ENCODE results near the gene CLEC2A. TPM values are rescaled to one million over a fixed set of nuclear protein-coding genes. Genes with fewer than 3 reads are reported as not detected.

Gene CLEC2A
- total RNA-seq, 1 donor from 2014 or later = not detected

- intact Hi-C loops (cut with micrococcal nuclease) = no loop called here
Observed at GRCh38 chr12:9936591-9936990, 4.4 kb upstream of the CLEC2A start.

- intact Hi-C loops (cut with micrococcal nuclease) = no loop called here
Observed at GRCh38 chr12:9935026-9935425, 2.9 kb upstream of the CLEC2A start.

GRCh38 chr12:9933958-9934357, 1.8 kb upstream of the CLEC2A start:
- intact Hi-C loops (cut with micrococcal nuclease) = no loop called here

GRCh38 chr12:9931245-9931644, 925 bp downstream of the CLEC2A start:
- intact Hi-C loops (cut with micrococcal nuclease) = no loop called here

GRCh38 chr12:9928607-9929006, 3.6 kb downstream of the CLEC2A start:
- intact Hi-C loops (cut with micrococcal nuclease) = no loop called here

GRCh38 chr12:9926876-9927275, 5.3 kb downstream of the CLEC2A start:
- intact Hi-C loops (cut with micrococcal nuclease) = no loop called here

- intact Hi-C loops (cut with micrococcal nuclease) = loop anchor here (1.0 to 2.0 kb wide), 3 partner anchors 57 to 176 kb away; partner anchors contain the start of gene CLEC2B
Observed at GRCh38 chr12:9925705-9926393, 6.3 kb downstream of the CLEC2A start.

GRCh38 chr12:9922429-9922828, 9.7 kb downstream of the CLEC2A start:
- intact Hi-C loops (cut with micrococcal nuclease) = no loop called here

- intact Hi-C loops (cut with micrococcal nuclease) = no loop called here
Observed at GRCh38 chr12:9920451-9920850, 11.7 kb downstream of the CLEC2A start.

GRCh38 chr12:9919443-9919842, 12.7 kb downstream of the CLEC2A start:
- intact Hi-C loops (cut with micrococcal nuclease) = no loop called here

GRCh38 chr12:9911708-9912107, 20.5 kb downstream of the CLEC2A start:
- intact Hi-C loops (cut with micrococcal nuclease) = no loop called here

GRCh38 chr12:9910716-9911421, 21.3 kb downstream of the CLEC2A start:
- intact Hi-C loops (cut with micrococcal nuclease) = no loop called here

- intact Hi-C loops (cut with micrococcal nuclease) = loop anchor here (5.0 kb wide), 1 partner anchor 42 kb away; the partner anchor contains the start of gene CLEC2B
Observed at GRCh38 chr12:9909724-9910123, 22.4 kb downstream of the CLEC2A start.

GRCh38 chr12:9908350-9908749, 23.8 kb downstream of the CLEC2A start:
- intact Hi-C loops (cut with micrococcal nuclease) = loop anchor here (5.0 kb wide), 1 partner anchor 41 kb away; the partner anchor contains the start of gene CLEC2B

GRCh38 chr12:9907769-9908168, 24.4 kb downstream of the CLEC2A start:
- intact Hi-C loops (cut with micrococcal nuclease) = loop anchor here (5.0 kb wide), 1 partner anchor 40 kb away; the partner anchor contains the start of gene CLEC2B

- intact Hi-C loops (cut with micrococcal nuclease) = loop anchor here (5.0 kb wide), 1 partner anchor 40 kb away; the partner anchor contains the start of gene CLEC2B
Observed at GRCh38 chr12:9906873-9907272, 25.3 kb downstream of the CLEC2A start.

GRCh38 chr12:9902539-9903228, 29.5 kb downstream of the CLEC2A start:
- intact Hi-C loops (cut with micrococcal nuclease) = no loop called here

- intact Hi-C loops (cut with micrococcal nuclease) = no loop called here
Observed at GRCh38 chr12:9900930-9901329, 31.2 kb downstream of the CLEC2A start.

- intact Hi-C loops (cut with micrococcal nuclease) = no loop called here
Observed at GRCh38 chr12:9899209-9899608, 33.0 kb downstream of the CLEC2A start.

GRCh38 chr12:9897535-9897934, 34.6 kb downstream of the CLEC2A start:
- intact Hi-C loops (cut with micrococcal nuclease) = no loop called here

GRCh38 chr12:9895215-9895971, 36.8 kb downstream of the CLEC2A start:
- intact Hi-C loops (cut with micrococcal nuclease) = no loop called here

All from T-helper 2 cell treated with Interferon-gamma antibody and Interleukin-4, amounts not matched to agents 100 ng/mL and 5 ng/mL, for 36 hours (primary cell).